BJ (cell line): Measurements from ENCODE around the gene CS. TPM values are rescaled to one million over a fixed set of nuclear protein-coding genes. Genes with fewer than 3 reads are reported as not detected.

Experiments
- CTCF ChIA-PET: fragments of 350-600 bp; formaldehyde crosslinking; extraction: SDS; loops from one replicate; lab custom pipeline; 2021; ENCODE audit warnings: antibody characterized with exemption, inconsistent platforms; lab: Yijun Ruan, JAX
- POLR2A ChIA-PET: fragments of 300-600 bp; sonication (Branson Sonifier 250); formaldehyde crosslinking; extraction: SDS; loops from one replicate; lab custom pipeline; 2021; ENCODE audit warnings: antibody characterized with exemption; lab: Charles Lee
- DNase-seq: peaks from one replicate; pipeline ENCODE4 v3.0.0-alpha.2; 2011; ENCODE audit warnings: low read depth
- H3K27me3 ChIP-seq: 2 replicates; pipeline ENCODE4 v1.6.0; 2011; ENCODE audit warnings: low read length; ENCODE audit not compliant: control insufficient read depth, insufficient read depth
- H3K36me3 ChIP-seq: 2 replicates; pipeline ENCODE4 v1.5.1; 2011; ENCODE audit warnings: low read length; ENCODE audit not compliant: control insufficient read depth, insufficient read depth
- H3K4me3 ChIP-seq: 2 replicates; pipeline ENCODE4 v1.5.1; 2011; ENCODE audit warnings: low read depth, mild to moderate bottlenecking, control low read depth, low read length
- CTCF ChIP-seq: IDR thresholded peaks from 2 replicates; pipeline ENCODE4 v1.5.1; 2011; ENCODE audit warnings: low read depth, mild to moderate bottlenecking, control low read depth, inconsistent platforms, low read length, moderate library complexity; ENCODE audit not compliant: insufficient read depth
- polyA plus RNA-seq: library from polyadenylated mRNA; depleted of rRNA; stranded (reverse); fragments of >200 nt; gene quantifications from 2 replicates; pipeline ENCODE4 v1.2.3, GENCODE V29; 2011

The CS gene
- polyA plus RNA-seq, 1 experiment: 150 TPM

- no peaks in the 10 kb centered on the region for H3K36me3 ChIP-seq
- no peak for DNase-seq
- peak overlapping the region; percentile 48 for H3K4me3 ChIP-seq
- CTCF ChIA-PET: interaction anchor here (0.6 to 1.7 kb wide), 5 partner anchors 9 to 25 kb away, joined by 3 to 8 read pairs (median 5); partner anchors contain the start of genes CNPY2 and STAT2
- H3K27me3 ChIP-seq: no peaks in the 10 kb centered on the region
- TF ChIP-seq CTCF: no peak
- POLR2A ChIA-PET: no interaction called here
Measured at GRCh38 chr12:56334490-56334793, 34.3 kb upstream of the CS start.

GRCh38 chr12:56333679-56334489 is 33.8 kb upstream of the CS start, which contains the start of gene PAN2:
PAN2 (minus strand) TSS chr12:56334000; CDS start chr12:56333094, 906 bp downstream.
- ChIA-PET CTCF (interaction anchor here (0.6 to 2.1 kb wide), 12 partner anchors 9 to 304 kb away, joined by 3 to 8 read pairs (median 4); partner anchors contain the start of genes APOF and STAT2), POLR2A (interaction anchor here (0.7 to 1.0 kb wide), 3 partner anchors 19 to 228 kb away, joined by 3 to 5 read pairs (median 4); partner anchors contain the start of gene CNPY2)
- H3K4me3 ChIP-seq: peak within 1 kb of the TSS; percentile 48
- H3K36me3 ChIP-seq: no peaks in the 10 kb centered on the region
- peak; percentile 84 for DNase-seq
- TF ChIP-seq CTCF: peak; percentile 78
- H3K27me3 ChIP-seq: no peaks in the 10 kb centered on the region

- no peak for TF ChIP-seq CTCF
- Histone ChIP-seq H3K4me3 (peak overlapping the region; percentile 48), H3K27me3 (no peaks in the 10 kb centered on the region), H3K36me3 (no peaks in the 10 kb centered on the region; the same call in 1 of the 2 replicates)
- no peak for DNase-seq
- POLR2A ChIA-PET: interaction anchor here (0.7 to 1.0 kb wide), 3 partner anchors 18 to 229 kb away, joined by 3 to 5 read pairs (median 4); partner anchors contain the start of gene CNPY2
- CTCF ChIA-PET: interaction anchor here (0.6 to 2.1 kb wide), 11 partner anchors 10 to 305 kb away, joined by 3 to 8 read pairs (median 4); partner anchors contain the start of genes APOF and STAT2
Measured at GRCh38 chr12:56333197-56333678, 33.1 kb upstream of the CS start.

- Histone ChIP-seq H3K27me3 (no peaks in the 10 kb centered on the region), H3K36me3 (peaks cover 1% of the 10 kb centered on the region; the same call in 1 of the 2 replicates), H3K4me3 (peak overlapping the region; percentile 48)
- CTCF ChIA-PET: interaction anchor here (1.0 to 2.1 kb wide), 5 partner anchors 10 to 132 kb away, joined by 3 to 5 read pairs (median 4); partner anchors contain the start of gene APOF
- no peak for DNase-seq
- POLR2A ChIA-PET: interaction anchor here (0.7 kb wide), 1 partner anchor 229 kb away, joined by 5 read pairs; no protein-coding TSS in a partner anchor
- no peak for TF ChIP-seq CTCF
Measured at GRCh38 chr12:56332512-56333196, 32.5 kb upstream of the CS start.
